K562 (cell line): ENCODE measurements around the gene CASKIN1. TPM values are rescaled to one million over a fixed set of nuclear protein-coding genes. Genes with fewer than 3 reads are reported as not detected.

Experiments
- ARID3B ChIP-seq: fragments of 250-450 bp; sonication (Bioruptor Pico); IDR thresholded peaks from 2 replicates; pipeline ENCODE4 v1.4.0; 2020; ENCODE audit warnings: borderline replicate concordance
- CEBPB ChIP-seq: fragments of 450-650 bp; IDR thresholded peaks from 2 replicates; pipeline ENCODE4 v1.6.1; 2016; ENCODE audit warnings: missing genetic modification characterization, missing compliant biosample characterization
- ELF4 ChIP-seq: fragments of 450-650 bp; formaldehyde crosslinking; IDR thresholded peaks from 2 replicates; pipeline ENCODE4 v1.4.0; 2022; ENCODE audit warnings: missing genetic modification characterization
- NELFE ChIP-seq: IDR thresholded peaks from 2 replicates; pipeline ENCODE4 v1.6.1; 2011; ENCODE audit warnings: mild to moderate bottlenecking; ENCODE audit not compliant: insufficient read depth, insufficient read length
- POLR2G ChIP-seq: fragments of 200-400 bp; formaldehyde crosslinking; IDR thresholded peaks from 2 replicates; pipeline ENCODE4 v1.6.1; 2017; ENCODE audit warnings: low read depth, mild to moderate bottlenecking, antibody characterized with exemption, low read length, moderate library complexity
- RBFOX2 ChIP-seq: fragments of 200-400 bp; formaldehyde crosslinking; IDR thresholded peaks from 2 replicates; pipeline ENCODE4 v1.6.1; 2017; ENCODE audit warnings: low read depth, mild to moderate bottlenecking, low read length, moderate library complexity
- RNF219 ChIP-seq: fragments of 250-450 bp; sonication (Bioruptor Pico); IDR thresholded peaks from 2 replicates; pipeline ENCODE4 v1.5.0; 2022; ENCODE audit warnings: mild to moderate bottlenecking
- ZBTB33 ChIP-seq: sonication (generic); formaldehyde crosslinking; IDR thresholded peaks from 2 replicates; pipeline ENCODE4 v1.8.1; 2023; ENCODE audit warnings: mild to moderate bottlenecking, missing genetic modification reagents
- ZBTB7A ChIP-seq: IDR thresholded peaks from 2 replicates; pipeline ENCODE4 v1.6.1; 2011; ENCODE audit warnings: low read depth, mild to moderate bottlenecking, low read length, moderate library complexity, borderline replicate concordance; ENCODE audit not compliant: control insufficient read depth
- ZEB2 ChIP-seq: fragments of 450-650 bp; IDR thresholded peaks from 2 replicates; pipeline ENCODE4 v1.6.1; 2016
- ZKSCAN3 ChIP-seq: fragments of 250-450 bp; sonication (Bioruptor Pico); IDR thresholded peaks from 2 replicates; pipeline ENCODE4 v1.4.0; 2020
- ZNF24 ChIP-seq: fragments of 450-650 bp; IDR thresholded peaks from 2 replicates; pipeline ENCODE4 v1.6.1; 2016
- ZNF41 ChIP-seq: fragments of 250-450 bp; sonication (Bioruptor Pico); conservative IDR thresholded peaks from 2 replicates; pipeline ENCODE4 v1.4.0; 2020; ENCODE audit warnings: mild to moderate bottlenecking
- ZNF639 ChIP-seq, 2 experiments: fragments of 200-800 bp in 1 of 2; sonication (Bioruptor generic) in 1 of 2; sonication (generic) in 1 of 2; formaldehyde crosslinking in 1 of 2; IDR thresholded peaks in 1 of 2; conservative IDR thresholded peaks in 1 of 2; 2 replicates each; pipeline versions ENCODE4 v1.5.0 to v1.6.1; 2016 to 2020; ENCODE audit warnings: missing compliant biosample characterization in 1 of 2, missing genetic modification characterization in 1 of 2, missing genetic modification reagents in 1 of 2
- polyA plus RNA-seq, 8 experiments: library from polyadenylated mRNA; depleted of rRNA in 4 of 8; stranded (reverse) in 5 of 8; unstranded in 3 of 8; fragments of >200 nt; fragmentation: Nextera tagmentation in 2 of 8; fragmentation: Illumina TruSeq in 1 of 8; extraction: Ambion mirVana in 2 of 8; extraction: Trizol in 1 of 8; gene quantifications; 2 replicates each; pipeline versions ENCODE4 v1.2.1 to v1.2.3, GENCODE V29; 2011 to 2014; ENCODE audit warnings: inconsistent platforms in 1 of 8, missing spikeins in 1 of 8
- total RNA-seq, 7 experiments: library from RNA; depleted of rRNA in 6 of 7; stranded (reverse); fragments of >200 nt in 6 of 7; fragmentation: Illumina TruSeq in 2 of 7; extraction: Trizol in 2 of 7; gene quantifications; 2 replicates each; pipeline versions ENCODE4 v1.2.1 to v1.2.3, GENCODE V29; 2011 to 2021; ENCODE audit warnings: low replicate concordance in 1 of 7

The CASKIN1 gene
- total and polyA plus RNA-seq, 9 of the 15 experiments (the other 6 are each of a cell fraction or from before 2014, with no cell fraction given): 0.15 to 4.5 (median 1.5) TPM; not detected in 2

- TF ChIP-seq ARID3B (CRISPR knock-in tag) (no peak), ZBTB7A (no peak), RBFOX2 (peak; percentile 55; the same call in 1 of the 2 replicates), POLR2G (peak; percentile 76), ZNF24 (no peak), ELF4 (CRISPR knock-in tag) (no peak), ZNF639 (CRISPR knock-in tag; conservative IDR thresholded peaks at IDR 0.05 in 1 of 2, IDR thresholded peaks at IDR 0.05 in 1 of 2) (no peak), ZNF41 (CRISPR knock-in tag) (no peak), NELFE (no peak), ZBTB33 (CRISPR knock-in tag) (peak; percentile 90), RNF219 (CRISPR knock-in tag) (no peak), ZKSCAN3 (CRISPR knock-in tag) (no peak), CEBPB (tag) (no peak), ZEB2 (no peak)
These were observed 46.7 kb upstream of the CASKIN1 start (continued) for GRCh38 chr16:2243031-2243528.
